Neural cell (in vitro differentiated cells): Measurements from ENCODE around the gene PLEKHA5. TPM values are rescaled to one million over a fixed set of nuclear protein-coding genes. Genes with fewer than 3 reads are reported as not detected.

Source experiments
- H2AFZ ChIP-seq: fragments of 200-600, 300-800 bp; sonication (generic), shearing (Covaris generic); 2 replicates; pipeline ENCODE4 v1.6.0; 2014; ENCODE audit warnings: low read depth, mild to moderate bottlenecking, antibody characterized with exemption, low read length, moderate library complexity
- H3F3A ChIP-seq: fragments of 200-600 bp; shearing (Covaris generic); 2 replicates; pipeline ENCODE4 v1.6.1; 2016; ENCODE audit warnings: mild to moderate bottlenecking, moderate library complexity, mixed read lengths, antibody characterized with exemption, low read length; ENCODE audit not compliant: insufficient read depth, poor library complexity, severe bottlenecking
- H3K27ac ChIP-seq: fragments of 200-600, 300-800 bp; sonication (generic), shearing (Covaris generic); 2 replicates; pipeline ENCODE4 v1.5.1; 2014; ENCODE audit warnings: mild to moderate bottlenecking, low read length, moderate library complexity
- H3K27me3 ChIP-seq: fragments of 300-800, 200-600 bp; sonication (generic), shearing (Covaris generic); 2 replicates; pipeline ENCODE4 v1.6.0; 2014; ENCODE audit warnings: mild to moderate bottlenecking, low read depth, low read length, moderate library complexity; ENCODE audit not compliant: insufficient read depth
- H3K36me3 ChIP-seq: fragments of 300-800, 200-600 bp; sonication (generic), shearing (Covaris generic); 2 replicates; pipeline ENCODE4 v1.5.1; 2014; ENCODE audit warnings: mild to moderate bottlenecking, antibody characterized with exemption, low read length, moderate library complexity; ENCODE audit not compliant: insufficient read depth
- H3K4me2 ChIP-seq: fragments of 300-800, 200-600 bp; sonication (generic), shearing (Covaris generic); 2 replicates; pipeline ENCODE4 v1.6.0; 2014; ENCODE audit warnings: mild to moderate bottlenecking, low read length
- H3K4me3 ChIP-seq: fragments of 300-800, 200-600 bp; sonication (generic), shearing (Covaris generic); 2 replicates; pipeline ENCODE4 v1.5.1; 2014; ENCODE audit warnings: mild to moderate bottlenecking, low read length, moderate library complexity
- H3K79me2 ChIP-seq: fragments of 200-600 bp; shearing (Covaris generic); replicated peaks from 2 replicates; pipeline ENCODE4 v1.6.0; 2014; ENCODE audit warnings: mild to moderate bottlenecking, low read length, moderate library complexity; ENCODE audit not compliant: insufficient read depth
- H3K9ac ChIP-seq: fragments of 300-800, 200-600 bp; sonication (generic), shearing (Covaris generic); 2 replicates; pipeline ENCODE4 v1.6.1; 2016; ENCODE audit warnings: mild to moderate bottlenecking, low read length, mixed read lengths
- H3K9me2 ChIP-seq: fragments of 200-600 bp; shearing (Covaris generic); 2 replicates; pipeline ENCODE4 v1.6.1; 2016; ENCODE audit warnings: mild to moderate bottlenecking, low read length, mixed read lengths; ENCODE audit not compliant: insufficient read depth
- H3K9me3 ChIP-seq: fragments of 200-600, 300-800 bp; sonication (generic), shearing (Covaris generic); 2 replicates; pipeline ENCODE4 v1.6.1; 2016; ENCODE audit warnings: mild to moderate bottlenecking, mixed run types, low read length, moderate library complexity, mixed read lengths
- H4K20me1 ChIP-seq: fragments of 200-600 bp; shearing (Covaris generic); 2 replicates; pipeline ENCODE4 v1.6.1; 2016; ENCODE audit warnings: mild to moderate bottlenecking, mixed run types; ENCODE audit not compliant: insufficient read depth
- EP300 ChIP-seq: fragments of 450-650 bp; conservative IDR thresholded peaks from 2 replicates; pipeline ENCODE4 v1.6.1; 2014; ENCODE audit warnings: antibody characterized with exemption, mild to moderate bottlenecking, moderate library complexity; ENCODE audit not compliant: poor library complexity, severe bottlenecking
- EZH2 ChIP-seq: fragments of 200-600, 300-800 bp; shearing (Covaris generic), sonication (generic); IDR thresholded peaks from 2 replicates; pipeline ENCODE4 v1.6.1; 2014; ENCODE audit warnings: antibody characterized with exemption, low read length, borderline replicate concordance, mild to moderate bottlenecking; ENCODE audit not compliant: insufficient read depth, poor library complexity, severe bottlenecking
- MXI1 ChIP-seq: fragments of 450-650 bp; conservative IDR thresholded peaks from 2 replicates; pipeline ENCODE4 v1.6.1; 2014; ENCODE audit warnings: antibody characterized with exemption, mild to moderate bottlenecking; ENCODE audit not compliant: poor library complexity, severe bottlenecking
- POLR2AphosphoS5 ChIP-seq: IDR thresholded peaks from 2 replicates; pipeline ENCODE4 v1.6.1; 2012
- RAD21 ChIP-seq: fragments of 450-650 bp; conservative IDR thresholded peaks from 2 replicates; pipeline ENCODE4 v1.6.1; 2014; ENCODE audit warnings: antibody characterized with exemption, mild to moderate bottlenecking, moderate library complexity
- SMC3 ChIP-seq: fragments of 450-650 bp; conservative IDR thresholded peaks from 2 replicates; pipeline ENCODE4 v1.6.1; 2014; ENCODE audit warnings: antibody characterized with exemption, mild to moderate bottlenecking, moderate library complexity; ENCODE audit not compliant: poor library complexity
- TAF1 ChIP-seq: IDR thresholded peaks from 2 replicates; pipeline ENCODE4 v1.6.1; 2012; ENCODE audit warnings: low read depth
- polyA plus RNA-seq: library from polyadenylated mRNA; depleted of rRNA; stranded (reverse); fragments of >200 nt; gene quantifications from 2 replicates; pipeline ENCODE4 v1.2.3, GENCODE V29; 2014
- TF ChIP-seq, protein P1 (sequence below): fragments of 450-650 bp; IDR thresholded peaks from 2 replicates; pipeline ENCODE4 v1.5.1; 2014; ENCODE audit warnings: antibody characterized with exemption, mild to moderate bottlenecking, moderate library complexity; ENCODE audit not compliant: poor library complexity, severe bottlenecking
- TF ChIP-seq, protein P2 (sequence below): IDR thresholded peaks from 2 replicates; pipeline ENCODE4 v1.6.1; 2012; ENCODE audit warnings: borderline replicate concordance

Gene PLEKHA5
- polyA plus RNA-seq, 1 donor from 2014 or later, result 130 TPM

DNA sequence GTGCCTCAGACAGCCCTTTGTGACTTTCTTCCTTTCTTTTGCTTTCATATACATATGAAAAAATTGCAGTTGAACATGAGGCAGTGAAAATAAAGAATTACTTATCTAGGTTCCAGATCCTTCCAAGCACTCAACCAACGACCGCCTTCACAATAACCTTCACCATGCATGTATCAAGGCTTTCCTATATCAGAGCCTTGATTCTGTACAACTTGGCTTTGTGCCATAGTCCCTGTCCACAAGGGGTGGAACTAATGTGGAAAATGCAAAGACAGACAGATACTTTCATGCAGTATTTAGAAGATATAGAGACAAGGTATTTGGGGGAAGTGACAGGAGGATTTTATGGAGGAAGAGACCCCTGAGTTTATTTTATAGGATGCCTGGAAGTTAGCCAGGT is 48.6 kb upstream of the PLEKHA5 start:
- no peak overlapping the region for H3K4me2 ChIP-seq
- TF ChIP-seq, protein P1, sequence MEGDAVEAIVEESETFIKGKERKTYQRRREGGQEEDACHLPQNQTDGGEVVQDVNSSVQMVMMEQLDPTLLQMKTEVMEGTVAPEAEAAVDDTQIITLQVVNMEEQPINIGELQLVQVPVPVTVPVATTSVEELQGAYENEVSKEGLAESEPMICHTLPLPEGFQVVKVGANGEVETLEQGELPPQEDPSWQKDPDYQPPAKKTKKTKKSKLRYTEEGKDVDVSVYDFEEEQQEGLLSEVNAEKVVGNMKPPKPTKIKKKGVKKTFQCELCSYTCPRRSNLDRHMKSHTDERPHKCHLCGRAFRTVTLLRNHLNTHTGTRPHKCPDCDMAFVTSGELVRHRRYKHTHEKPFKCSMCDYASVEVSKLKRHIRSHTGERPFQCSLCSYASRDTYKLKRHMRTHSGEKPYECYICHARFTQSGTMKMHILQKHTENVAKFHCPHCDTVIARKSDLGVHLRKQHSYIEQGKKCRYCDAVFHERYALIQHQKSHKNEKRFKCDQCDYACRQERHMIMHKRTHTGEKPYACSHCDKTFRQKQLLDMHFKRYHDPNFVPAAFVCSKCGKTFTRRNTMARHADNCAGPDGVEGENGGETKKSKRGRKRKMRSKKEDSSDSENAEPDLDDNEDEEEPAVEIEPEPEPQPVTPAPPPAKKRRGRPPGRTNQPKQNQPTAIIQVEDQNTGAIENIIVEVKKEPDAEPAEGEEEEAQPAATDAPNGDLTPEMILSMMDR, result no peak
- TF ChIP-seq POLR2AphosphoS5, result no peak
- TF ChIP-seq EP300, result no peak
- no peak for TF ChIP-seq RAD21
- TF ChIP-seq SMC3, result no peak
- no peak for TF ChIP-seq MXI1
- no peak for TF ChIP-seq EZH2
- TF ChIP-seq, protein P2, sequence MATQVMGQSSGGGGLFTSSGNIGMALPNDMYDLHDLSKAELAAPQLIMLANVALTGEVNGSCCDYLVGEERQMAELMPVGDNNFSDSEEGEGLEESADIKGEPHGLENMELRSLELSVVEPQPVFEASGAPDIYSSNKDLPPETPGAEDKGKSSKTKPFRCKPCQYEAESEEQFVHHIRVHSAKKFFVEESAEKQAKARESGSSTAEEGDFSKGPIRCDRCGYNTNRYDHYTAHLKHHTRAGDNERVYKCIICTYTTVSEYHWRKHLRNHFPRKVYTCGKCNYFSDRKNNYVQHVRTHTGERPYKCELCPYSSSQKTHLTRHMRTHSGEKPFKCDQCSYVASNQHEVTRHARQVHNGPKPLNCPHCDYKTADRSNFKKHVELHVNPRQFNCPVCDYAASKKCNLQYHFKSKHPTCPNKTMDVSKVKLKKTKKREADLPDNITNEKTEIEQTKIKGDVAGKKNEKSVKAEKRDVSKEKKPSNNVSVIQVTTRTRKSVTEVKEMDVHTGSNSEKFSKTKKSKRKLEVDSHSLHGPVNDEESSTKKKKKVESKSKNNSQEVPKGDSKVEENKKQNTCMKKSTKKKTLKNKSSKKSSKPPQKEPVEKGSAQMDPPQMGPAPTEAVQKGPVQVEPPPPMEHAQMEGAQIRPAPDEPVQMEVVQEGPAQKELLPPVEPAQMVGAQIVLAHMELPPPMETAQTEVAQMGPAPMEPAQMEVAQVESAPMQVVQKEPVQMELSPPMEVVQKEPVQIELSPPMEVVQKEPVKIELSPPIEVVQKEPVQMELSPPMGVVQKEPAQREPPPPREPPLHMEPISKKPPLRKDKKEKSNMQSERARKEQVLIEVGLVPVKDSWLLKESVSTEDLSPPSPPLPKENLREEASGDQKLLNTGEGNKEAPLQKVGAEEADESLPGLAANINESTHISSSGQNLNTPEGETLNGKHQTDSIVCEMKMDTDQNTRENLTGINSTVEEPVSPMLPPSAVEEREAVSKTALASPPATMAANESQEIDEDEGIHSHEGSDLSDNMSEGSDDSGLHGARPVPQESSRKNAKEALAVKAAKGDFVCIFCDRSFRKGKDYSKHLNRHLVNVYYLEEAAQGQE, result no peak
- no peak for TF ChIP-seq TAF1
- H2AFZ ChIP-seq, result no peak overlapping the region
- H3K27ac ChIP-seq, result no peak overlapping the region
- H3K4me3 ChIP-seq, result no peak overlapping the region
- H4K20me1 ChIP-seq, result no peaks in the 10 kb centered on the region
- no peaks in the 10 kb centered on the region for H3K9me2 ChIP-seq
- no peaks in the 10 kb centered on the region for H3K36me3 ChIP-seq
- no peaks in the 10 kb centered on the region for H3K27me3 ChIP-seq
- peaks cover 3% of the 10 kb centered on the region for H3K9me3 ChIP-seq
- no peak overlapping the region for H3K9ac ChIP-seq
- no peaks in the 10 kb centered on the region for H3K79me2 ChIP-seq
- H3F3A ChIP-seq, result no peaks in the 10 kb centered on the region

DNA sequence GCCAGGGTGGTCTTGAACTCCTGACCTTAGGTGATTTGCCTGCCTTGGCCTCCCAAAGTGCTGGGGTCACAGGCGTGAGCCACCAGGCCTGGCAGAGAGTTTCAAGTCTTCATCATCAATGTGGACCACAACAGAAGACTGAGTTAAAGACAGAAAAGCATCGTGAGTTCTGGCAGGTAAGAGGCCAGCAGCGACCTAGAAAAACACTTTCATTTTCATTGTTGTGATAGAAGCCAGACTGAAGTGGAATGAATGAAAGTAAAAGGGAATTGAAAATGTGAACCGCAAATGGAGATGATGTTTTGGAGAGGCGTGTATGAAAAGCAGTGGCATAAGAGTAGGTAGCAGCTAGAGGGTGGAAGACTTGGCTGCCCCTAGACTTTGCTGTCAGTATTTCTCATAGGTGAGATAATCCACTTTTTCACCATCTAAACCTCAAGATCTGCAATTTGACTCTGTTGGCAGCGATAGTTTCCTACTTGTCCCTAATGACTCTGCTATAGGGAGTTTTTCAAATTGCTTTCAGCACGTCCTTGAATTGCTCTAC is 47.1 kb upstream of the PLEKHA5 start:
- TF ChIP-seq, protein P2, result no peak
- TF ChIP-seq SMC3 (no peak), POLR2AphosphoS5 (no peak), EZH2 (no peak), TAF1 (no peak), EP300 (no peak), MXI1 (no peak), RAD21 (no peak)
- TF ChIP-seq, protein P1, result no peak
- H3K79me2 ChIP-seq, result no peaks in the 10 kb centered on the region
- H3K36me3 ChIP-seq, result no peaks in the 10 kb centered on the region
- H3K9ac ChIP-seq, result no peak overlapping the region
- H4K20me1 ChIP-seq, result no peaks in the 10 kb centered on the region
- no peak overlapping the region for H3K27ac ChIP-seq
- H3K9me2 ChIP-seq, result no peaks in the 10 kb centered on the region
- H2AFZ ChIP-seq, result no peak overlapping the region
- H3F3A ChIP-seq, result no peaks in the 10 kb centered on the region
- H3K4me3 ChIP-seq, result no peak overlapping the region
- H3K4me2 ChIP-seq, result no peak overlapping the region
- H3K27me3 ChIP-seq, result no peaks in the 10 kb centered on the region
- H3K9me3 ChIP-seq, result peaks cover 3% of the 10 kb centered on the region
